ENCODE results near the gene ZNF157.
"Not testable (repeated sequence)": the region's sequence is repeated elsewhere in the genome, so short reads cannot be mapped to it uniquely, and the experiment has no call there.

Gene ZNF157

DNA sequence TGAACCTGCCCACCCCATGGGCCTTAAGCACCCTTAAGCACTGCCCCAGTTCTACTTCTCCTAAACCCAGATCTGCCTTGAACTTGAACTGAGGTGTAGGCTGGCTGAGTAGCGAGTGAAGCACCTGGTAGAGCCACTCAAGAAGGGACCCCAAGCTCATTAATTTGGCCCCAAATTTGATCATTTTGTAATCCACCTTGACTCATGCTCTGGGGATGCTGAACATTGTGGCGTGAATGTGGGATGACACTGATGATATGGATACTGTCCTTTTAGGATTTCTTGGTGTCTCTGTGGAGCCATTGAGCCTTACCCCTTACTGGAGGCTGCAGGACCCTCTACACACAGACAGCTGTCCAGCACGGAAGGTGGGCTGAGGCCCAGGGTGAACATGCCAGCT, at the start of gene ZNF157:
Gene ZNF157 (plus strand): TSS at position 301 of the 400 bp plus-strand sequence. CDS start 91 bp downstream, at position 392.
- no peak for DNase-seq

GRCh38 chrX:47321386-47321785, 49.0 kb upstream of the ZNF157 start:
- DNase-seq: no peak

GRCh38 chrX:47321823-47322371, 48.5 kb upstream of the ZNF157 start:
- DNase-seq: no peak

DNA sequence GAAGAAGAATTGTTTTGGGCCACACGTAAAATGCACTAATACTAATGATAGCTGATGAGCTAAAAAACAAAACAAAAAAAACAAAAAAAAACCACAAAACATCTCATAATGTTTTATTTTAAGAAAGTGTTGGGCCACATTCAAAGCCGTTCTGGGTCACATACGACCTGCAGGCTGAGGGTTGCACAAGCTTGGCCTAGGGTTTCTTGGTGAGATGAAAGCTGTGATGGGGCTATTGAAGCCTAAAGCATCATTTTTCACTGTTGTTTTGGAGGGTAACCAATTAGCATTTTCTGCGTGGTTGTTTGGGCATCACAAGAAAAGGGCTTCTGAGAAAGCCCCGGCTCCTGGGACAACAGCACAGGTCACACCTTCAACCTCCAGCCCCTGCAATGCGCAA, 42.5 kb upstream of the ZNF157 start:
- no peak for DNase-seq

DNA sequence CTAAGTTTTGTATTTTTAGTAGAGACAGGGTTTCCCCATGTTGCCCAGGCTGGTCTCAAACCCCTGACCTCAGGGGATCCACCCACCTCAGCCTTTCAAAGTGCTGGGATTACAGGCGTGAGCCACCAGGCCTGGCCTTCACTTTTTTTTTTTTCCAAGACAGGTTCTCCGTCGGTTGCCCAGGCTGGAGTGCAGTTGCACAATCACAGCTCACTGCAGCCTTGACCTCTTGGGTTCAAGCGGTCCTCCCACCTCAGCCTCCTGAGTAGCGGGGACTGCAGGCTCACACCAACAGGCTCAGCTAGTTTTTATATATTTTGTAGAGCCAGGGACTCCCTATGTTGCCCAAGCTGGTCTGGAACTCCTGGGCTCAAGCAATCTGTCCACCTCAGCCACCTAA, 37.6 kb upstream of the ZNF157 start:
- DNase-seq: not testable (repeated sequence)

DNA sequence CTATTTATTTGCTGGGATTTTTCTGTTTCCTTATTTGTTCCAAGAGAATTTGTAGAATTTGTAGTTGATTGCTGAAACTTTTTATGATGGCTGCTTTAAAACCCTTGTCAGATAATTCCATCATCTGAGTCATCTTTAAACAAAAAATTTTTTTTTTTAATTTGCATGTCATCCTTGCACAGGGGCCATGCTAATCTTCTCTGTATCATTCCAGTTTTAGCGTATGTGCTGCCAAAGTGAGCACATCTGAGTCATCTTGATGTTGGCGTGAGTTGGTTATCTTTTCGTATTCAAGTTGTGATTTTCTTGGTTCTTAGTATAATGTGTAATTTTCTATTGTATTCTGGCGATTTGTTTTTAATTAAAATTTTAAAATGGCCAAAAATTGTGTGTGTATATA, 18.7 kb upstream of the ZNF157 start:
- DNase-seq: no peak

DNA sequence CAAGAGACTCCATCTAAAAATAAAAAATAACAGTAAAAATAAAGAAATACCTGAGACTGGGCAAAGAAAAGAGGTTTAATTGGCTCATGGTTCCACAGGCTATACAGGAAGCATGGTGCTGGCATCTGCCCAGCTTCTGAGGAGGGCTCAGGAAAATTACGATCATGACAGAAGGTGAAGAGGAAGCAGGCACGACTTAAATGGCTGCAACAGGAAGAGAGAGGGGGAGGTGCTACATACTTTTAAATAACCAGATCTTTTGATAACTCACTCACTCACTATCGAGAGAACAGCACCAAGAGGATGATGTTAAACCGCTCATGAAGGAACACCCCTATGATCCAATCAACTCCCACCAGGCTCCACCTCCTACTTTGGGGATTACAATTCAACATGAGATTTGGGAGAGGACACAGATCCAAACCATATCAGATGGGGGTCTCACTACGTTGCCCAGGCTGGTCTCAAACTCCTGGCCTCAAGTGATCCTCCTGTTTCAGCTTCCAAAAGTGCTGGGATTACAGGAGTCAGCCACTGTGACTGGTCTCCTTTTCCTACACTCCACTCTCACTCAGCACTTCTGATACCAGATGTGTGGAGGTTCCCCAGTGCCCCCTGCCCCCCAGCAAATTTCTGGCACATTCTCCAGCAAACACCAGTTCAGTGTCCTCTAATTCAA, 11.9 kb upstream of the ZNF157 start:
- DNase-seq: peak; percentile 65

- no peak for DNase-seq
Observed at GRCh38 chrX:47360423-47361179, 9.8 kb upstream of the ZNF157 start.

DNA sequence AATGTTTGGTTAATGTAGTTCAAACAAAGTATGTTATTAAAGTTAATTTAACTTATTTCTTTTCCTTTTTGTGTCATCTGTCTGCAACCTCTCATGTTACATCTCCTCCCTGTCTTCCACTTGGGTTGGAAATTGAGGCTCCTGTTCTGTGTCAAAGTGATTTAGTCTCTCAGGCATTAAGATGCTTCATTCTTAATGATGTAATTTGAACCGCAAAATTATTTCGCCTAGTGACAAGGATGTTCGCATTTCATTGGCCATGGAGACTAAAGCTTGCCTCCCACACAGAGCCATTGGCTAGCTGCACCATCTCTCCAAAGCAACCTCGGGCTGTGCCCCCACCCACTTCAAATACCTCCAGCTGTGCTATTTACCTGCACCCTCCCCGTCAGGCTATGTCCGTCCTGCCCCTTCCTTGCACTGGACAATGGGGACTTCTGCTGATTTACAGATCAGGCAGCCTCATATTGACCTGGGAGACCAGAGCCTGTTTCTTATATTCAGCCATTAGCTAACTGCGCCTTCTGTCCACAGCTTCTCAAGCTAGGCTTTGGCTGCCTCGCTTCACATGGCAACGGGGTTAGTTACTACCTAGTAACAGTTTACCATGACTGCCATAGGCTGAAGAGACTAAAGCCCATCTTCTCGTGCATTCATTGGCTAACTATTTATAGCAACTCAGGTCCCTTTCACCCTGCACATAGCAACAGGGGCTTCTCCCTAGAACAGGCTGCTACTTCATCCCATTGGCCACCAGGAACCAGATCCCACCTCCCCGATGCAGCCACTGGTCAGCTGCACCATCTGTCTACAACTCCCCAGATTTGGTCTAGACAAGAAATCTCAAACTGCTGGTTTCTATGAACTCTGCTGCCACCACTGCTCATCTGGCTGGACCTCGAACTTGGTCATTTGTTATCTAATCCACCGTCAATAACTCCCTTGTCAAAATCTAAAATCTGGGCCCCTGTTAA, 8.6 kb upstream of the ZNF157 start:
- peak; percentile 31 for DNase-seq

- DNase-seq: peak; percentile 76
Observed at GRCh38 chrX:47366041-47366722, 4.2 kb upstream of the ZNF157 start.

- no peak for DNase-seq
Observed at GRCh38 chrX:47373198-47373597, 2.8 kb downstream of the ZNF157 start.

GRCh38 chrX:47380268-47380667, 9.9 kb downstream of the ZNF157 start:
- peak; percentile 83 for DNase-seq

DNA sequence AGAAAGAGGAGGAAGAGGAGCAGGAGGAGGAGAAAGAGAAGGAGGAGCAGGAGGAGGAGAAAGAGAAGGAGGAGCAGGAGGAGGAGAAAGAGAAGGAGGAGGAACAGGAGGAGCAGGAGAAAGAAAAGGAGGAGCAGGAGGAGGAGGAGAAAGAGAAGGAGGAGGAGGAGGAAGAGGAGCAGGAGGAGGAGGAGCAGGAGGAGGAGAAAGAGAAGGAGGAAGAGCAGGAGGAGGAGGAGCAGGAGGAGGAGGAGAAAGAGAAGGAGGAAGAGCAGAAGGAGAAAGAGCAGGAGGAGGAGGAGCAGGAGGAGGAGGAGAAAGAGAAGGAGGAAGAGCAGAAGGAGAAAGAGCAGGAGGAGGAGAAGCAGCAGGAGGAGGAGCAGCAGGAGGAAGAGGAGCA, 10.5 kb downstream of the ZNF157 start:
- DNase-seq: not testable (repeated sequence)

DNA sequence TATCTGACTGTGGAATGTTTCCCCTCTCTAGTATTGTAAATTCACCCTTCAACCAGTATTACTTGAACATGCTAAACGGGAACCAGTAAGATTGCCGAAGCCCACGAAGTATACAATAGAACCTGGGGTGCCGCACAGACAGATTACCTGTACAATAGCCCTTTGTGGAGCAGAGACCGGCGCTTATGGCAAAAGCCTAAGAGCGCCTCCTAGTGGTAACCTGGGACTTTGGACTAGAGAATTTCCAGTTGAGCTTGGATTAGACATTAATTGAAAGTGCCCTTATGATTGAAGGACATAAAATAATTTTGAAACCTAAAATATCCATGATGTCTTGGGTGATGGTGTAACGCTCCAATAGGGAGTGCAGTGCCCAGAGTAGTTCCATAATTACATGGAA, 14.1 kb downstream of the ZNF157 start:
- peak; percentile 86 for DNase-seq

DNA sequence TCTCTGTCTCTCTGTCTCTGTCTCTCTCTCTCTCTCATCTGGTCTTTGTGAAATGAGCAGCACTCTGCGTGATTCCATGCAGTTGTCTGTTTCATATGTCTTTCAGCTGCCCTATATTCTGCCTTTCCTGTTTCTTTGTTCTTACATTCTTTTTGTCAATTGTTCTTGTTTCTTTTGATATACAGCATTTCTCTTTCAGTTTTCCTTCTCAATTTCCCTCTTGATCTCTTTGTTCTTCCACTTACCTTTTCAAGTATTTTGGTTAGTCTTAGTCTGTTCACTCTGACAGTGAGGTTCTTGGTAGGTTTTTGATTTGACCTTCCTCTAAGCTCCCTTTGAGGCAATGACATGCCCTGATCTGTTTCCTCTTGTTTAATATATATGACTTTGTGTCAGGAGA, 20.4 kb downstream of the ZNF157 start:
- DNase-seq: no peak

DNA sequence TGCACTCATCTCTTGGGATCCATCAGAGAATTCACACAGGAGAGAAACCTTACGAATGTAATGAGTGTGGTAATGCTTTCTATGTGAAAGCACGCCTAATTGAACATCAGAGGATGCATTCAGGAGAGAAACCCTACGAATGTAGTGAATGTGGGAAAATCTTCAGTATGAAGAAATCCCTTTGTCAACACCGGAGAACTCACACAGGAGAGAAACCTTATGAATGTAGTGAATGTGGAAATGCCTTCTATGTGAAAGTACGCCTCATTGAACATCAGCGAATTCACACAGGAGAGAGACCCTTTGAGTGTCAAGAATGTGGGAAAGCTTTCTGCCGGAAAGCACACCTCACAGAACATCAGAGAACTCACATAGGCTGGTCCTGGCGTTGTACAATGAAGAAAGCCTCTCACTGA, 42.8 kb downstream of the ZNF157 start:
- no peak for DNase-seq

GRCh38 chrX:47420265-47420664, 49.9 kb downstream of the ZNF157 start:
- no peak for DNase-seq

GRCh38 chrX:47420962-47421361, 50.6 kb downstream of the ZNF157 start:
- DNase-seq: no peak

- no peak for DNase-seq
Observed at GRCh38 chrX:47422444-47422843, 52.1 kb downstream of the ZNF157 start.

GRCh38 chrX:47430925-47431324, 60.5 kb downstream of the ZNF157 start:
- DNase-seq: no peak

GRCh38 chrX:47446431-47446830, 76.1 kb downstream of the ZNF157 start:
- DNase-seq: no peak

- no peak for DNase-seq
Observed at GRCh38 chrX:47446971-47447370, 76.6 kb downstream of the ZNF157 start.

Measured in CD4-positive, alpha-beta T cell treated with Interleukin-17A for 4 hours (primary cell).